ENCODE measurements around the gene CD2BP2.

DNA sequence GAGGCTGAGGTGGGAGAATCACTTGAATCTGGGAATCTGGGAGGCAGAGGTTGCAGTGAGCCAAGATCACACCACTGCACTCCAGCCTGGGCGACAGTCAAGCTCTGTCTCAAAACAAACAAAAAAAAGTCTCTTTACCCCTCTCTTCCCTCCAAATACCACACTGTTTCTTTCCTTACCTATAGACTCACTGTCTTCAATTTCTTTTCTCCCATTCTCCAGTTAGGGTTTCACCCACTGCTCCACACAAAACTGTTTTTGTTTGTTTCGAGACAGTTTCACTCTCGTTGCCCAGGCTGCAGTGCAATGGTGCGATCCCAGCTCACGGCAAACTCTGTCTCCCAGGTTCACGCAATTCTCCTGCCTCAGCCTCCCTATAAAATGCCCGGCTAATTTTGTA lies 6.1 kb upstream of the CD2BP2 start:
- TF ChIP-seq, protein P1, sequence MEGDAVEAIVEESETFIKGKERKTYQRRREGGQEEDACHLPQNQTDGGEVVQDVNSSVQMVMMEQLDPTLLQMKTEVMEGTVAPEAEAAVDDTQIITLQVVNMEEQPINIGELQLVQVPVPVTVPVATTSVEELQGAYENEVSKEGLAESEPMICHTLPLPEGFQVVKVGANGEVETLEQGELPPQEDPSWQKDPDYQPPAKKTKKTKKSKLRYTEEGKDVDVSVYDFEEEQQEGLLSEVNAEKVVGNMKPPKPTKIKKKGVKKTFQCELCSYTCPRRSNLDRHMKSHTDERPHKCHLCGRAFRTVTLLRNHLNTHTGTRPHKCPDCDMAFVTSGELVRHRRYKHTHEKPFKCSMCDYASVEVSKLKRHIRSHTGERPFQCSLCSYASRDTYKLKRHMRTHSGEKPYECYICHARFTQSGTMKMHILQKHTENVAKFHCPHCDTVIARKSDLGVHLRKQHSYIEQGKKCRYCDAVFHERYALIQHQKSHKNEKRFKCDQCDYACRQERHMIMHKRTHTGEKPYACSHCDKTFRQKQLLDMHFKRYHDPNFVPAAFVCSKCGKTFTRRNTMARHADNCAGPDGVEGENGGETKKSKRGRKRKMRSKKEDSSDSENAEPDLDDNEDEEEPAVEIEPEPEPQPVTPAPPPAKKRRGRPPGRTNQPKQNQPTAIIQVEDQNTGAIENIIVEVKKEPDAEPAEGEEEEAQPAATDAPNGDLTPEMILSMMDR (IDR thresholded peaks at IDR 0.05; ENCODE audit: low read length) = no peak
- TF ChIP-seq EZH2 (optimal IDR thresholded peaks at IDR 0.05; ENCODE audit: low read depth, low read length) = no peak
- no peak for TF ChIP-seq EZH2phosphoT487 (IDR thresholded peaks at IDR 0.05; ENCODE audit: low read length)
